HG03097 (cell line): ENCODE measurements around the gene ALKBH1.
"Not testable (repeated sequence)": the region's sequence is repeated elsewhere in the genome, so short reads cannot be mapped to it uniquely, and the experiment has no call there.

Experiments
- ATAC-seq: cut with Tn5 transposase; IDR thresholded peaks from one replicate; pipeline ENCODE4 v1.9.1; 2021; ENCODE audit not compliant: unreplicated experiment, low FRiP score

Gene ALKBH1

DNA sequence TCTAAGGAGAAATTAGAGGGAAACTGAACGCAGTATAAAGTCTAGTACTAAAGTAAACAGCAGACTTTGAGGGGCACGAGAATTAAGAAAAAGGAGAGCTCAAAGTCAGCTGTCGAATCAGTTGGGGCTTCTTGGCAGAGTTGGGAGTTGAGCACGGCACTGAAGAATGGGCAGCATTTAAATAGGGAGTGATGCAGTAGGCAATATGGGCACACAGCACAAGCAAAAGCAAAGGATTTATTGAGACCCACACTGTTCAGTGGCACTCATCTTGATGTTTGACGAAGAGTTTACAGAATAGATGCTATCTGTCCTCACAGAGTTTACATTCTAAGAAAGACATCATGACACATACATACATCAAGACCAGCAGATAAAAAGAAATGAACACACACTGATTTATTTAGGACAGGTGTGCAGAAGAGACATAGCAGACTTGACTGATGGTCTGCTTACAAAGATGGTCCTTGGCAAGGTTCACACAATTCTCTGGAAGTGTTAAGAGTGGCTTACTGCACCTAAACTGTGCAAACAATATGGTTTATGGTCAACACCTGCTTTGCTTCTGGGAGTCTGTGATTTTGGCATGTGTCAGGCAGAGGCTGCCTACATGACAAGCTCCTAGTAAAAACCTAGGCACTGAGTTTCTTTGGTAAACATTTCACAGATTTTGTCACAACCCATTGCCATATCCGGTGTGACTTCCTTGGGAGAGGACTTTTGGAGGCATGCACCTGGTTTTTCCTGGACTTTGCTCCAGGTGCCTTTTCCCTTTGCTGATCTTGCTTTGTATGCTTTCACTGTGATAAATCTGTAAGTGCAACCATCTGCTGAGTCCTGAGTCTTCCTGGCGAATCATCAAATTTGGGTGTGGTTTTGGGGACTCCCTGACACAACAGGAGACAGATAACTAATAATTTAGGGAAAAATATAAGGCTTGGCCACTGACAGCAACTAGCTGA lies 26.3 kb downstream of the ALKBH1 start:
- ATAC-seq, result no peak

DNA sequence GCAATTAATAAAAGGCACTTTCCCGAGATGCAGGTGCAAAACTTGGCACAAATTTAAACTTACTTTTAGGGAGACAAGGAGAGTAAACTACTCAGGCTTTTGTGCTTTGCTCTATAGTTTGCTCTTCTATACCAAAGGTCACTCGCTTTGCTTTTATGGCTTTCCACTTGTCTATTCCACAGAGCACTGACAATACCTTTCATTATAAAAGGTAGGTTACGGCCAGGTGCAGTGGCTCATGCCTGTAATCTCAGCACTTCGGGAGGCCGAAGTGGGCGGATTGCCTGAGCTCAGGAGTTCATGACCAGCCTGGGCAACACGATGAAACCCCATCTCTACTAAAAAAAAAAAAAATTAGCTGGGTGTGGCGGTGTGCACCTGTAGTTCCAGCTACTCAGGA lies 32.9 kb downstream of the ALKBH1 start:
- no peak for ATAC-seq

DNA sequence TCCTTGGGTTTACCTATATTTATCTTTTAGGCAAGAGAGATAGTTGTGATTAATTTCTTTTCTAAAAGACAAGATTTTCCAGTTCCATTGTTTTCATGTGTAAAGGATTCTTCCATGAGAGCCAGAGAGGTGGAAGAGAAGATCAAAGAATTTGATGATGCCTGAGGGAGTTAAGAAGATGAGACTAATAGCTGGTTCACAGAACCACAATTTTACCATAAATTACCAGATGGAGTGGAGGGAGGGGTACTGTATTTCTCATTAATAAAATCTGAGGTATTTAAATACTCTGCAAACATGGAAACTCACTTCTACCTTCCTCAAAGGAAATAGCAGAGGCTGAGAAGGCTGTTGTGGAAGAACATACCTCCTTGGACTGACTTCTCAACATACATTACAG lies 34.6 kb downstream of the ALKBH1 start:
- ATAC-seq, result no peak

DNA sequence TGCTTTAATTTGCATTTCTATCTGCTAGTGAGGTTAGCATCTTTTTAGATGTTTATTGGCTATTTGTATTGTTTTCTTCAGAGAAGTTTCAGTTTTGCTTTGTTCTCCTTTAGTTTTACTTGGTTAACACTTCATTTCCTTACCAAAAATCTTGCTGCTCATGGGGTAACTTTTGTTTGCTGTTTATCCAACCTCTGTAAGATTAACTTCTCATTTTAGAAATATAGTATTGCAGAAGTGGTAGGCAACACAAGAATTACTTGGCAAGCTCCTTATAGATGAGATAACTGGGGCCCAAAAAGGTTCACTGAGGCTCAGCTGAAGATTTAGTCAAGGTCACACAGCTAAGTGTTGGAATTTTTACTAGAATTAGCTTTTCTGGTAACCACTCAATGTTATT lies 40.5 kb downstream of the ALKBH1 start:
- no peak for ATAC-seq

DNA sequence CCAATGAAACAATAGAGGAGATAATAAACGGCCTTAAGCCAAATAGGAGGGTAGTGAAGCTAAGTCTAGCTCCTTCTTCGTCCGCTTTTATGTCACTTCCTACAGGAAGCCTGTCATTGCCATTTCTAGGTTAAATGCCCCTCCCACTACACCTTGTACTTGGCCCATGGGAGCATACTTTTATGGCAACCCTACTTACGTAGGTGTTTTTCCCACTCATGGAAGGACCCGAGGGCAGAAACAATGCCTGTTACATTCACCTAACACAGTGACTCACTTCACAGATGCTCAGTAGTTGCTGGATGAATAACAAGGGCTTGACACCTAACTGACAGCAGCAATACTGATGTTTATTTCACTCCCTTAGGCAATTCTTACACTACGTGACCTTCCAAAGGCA lies 44.5 kb downstream of the ALKBH1 start:
- ATAC-seq, result no peak

DNA sequence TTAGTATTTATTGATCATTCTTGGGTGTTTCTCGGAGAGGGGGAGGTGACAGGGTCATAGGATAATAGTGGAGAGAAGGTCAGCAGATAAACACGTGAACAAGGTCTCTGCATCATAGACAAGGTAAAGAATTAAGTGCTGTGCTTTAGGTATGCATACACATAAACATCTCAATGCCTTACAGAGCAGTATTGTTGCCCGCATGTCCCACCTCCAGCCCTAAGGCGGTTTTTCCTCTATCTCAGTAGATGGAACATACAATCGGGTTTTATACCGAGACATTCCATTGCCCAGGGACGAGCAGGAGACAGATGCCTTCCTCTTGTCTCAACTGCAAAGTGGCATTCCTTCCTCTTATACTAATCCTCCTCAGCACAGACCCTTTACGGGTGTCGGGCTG lies 46.3 kb downstream of the ALKBH1 start:
- ATAC-seq, result not testable (repeated sequence)

DNA sequence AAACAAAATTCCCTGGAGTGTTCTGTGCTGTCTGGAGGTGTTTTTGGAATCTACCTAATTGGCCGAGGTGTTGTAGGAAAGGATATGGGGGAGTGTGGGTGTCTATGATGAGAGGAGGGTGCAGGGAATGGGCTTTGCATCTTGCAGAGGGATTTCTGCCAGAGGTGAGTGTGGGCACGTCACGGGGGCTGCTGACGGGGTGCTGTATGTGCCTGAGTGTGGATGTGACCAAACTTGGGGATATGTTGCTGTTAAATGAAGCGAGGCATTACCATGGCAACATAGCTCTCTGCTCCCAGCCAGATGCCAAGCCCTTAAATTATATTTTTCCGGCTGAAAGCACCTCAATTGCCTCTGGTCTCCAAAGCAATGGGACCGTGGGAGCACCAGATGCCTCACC lies 47.1 kb downstream of the ALKBH1 start:
- ATAC-seq, result no peak

DNA sequence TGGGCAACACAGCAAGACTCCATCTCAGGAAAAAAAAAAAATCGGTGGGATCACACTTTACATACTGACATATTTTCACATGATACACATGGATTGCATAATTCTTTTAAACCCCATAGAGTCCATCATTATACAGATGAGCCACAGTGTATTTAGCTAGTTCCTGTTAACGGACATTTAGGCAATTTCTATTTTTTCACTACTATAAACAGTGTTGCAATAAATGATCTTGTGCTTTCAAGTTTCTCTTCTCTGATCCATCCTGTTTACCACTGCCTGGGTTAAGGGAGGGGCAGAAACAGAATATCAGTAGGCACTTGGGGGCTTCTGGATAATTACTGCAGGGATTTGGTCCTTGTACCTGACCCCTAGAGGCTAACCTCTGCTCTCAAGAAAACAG lies 48.0 kb downstream of the ALKBH1 start:
- no peak for ATAC-seq

DNA sequence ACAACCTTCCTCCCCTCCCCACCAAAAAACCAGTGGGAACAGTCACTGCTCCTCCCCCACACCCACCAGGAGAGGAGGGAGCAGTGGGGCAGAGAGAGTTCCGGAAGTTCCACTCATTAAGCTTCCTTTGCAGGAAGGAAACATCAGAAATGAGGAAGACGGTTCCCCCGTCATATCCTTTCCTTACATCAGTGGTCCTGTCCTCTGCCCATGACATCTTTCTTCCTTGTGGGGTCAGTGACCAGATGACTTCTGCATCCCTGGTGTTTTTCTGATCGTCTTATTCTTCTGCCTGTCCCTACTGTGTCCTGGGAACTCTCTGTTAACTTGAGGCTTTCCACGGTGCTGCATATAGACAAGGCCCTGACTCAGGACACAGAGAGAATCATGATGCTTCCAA lies 50.5 kb downstream of the ALKBH1 start:
- no peak for ATAC-seq

DNA sequence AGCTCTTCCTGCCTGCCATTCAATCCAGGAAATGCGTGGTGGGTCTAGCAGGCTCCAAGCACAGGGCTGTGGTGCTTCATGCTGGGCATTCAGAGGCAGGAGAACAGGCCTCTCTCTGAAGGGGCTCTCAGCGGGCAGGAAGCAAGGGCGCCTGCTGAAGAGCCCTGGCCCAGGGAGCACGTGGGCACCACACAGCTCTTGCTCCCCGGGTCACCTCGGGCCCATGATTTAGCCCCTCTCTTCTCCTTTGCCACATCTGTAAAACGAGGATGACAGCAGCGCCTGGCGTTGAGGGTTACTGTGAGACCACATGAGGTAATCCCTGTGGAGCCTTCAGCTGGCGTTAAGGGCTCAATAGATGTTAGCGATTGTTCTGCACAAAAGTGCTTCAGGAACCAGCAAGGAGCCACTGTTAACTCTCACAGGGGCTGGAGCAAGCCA lies 53.8 kb downstream of the ALKBH1 start:
- no peak for ATAC-seq

DNA sequence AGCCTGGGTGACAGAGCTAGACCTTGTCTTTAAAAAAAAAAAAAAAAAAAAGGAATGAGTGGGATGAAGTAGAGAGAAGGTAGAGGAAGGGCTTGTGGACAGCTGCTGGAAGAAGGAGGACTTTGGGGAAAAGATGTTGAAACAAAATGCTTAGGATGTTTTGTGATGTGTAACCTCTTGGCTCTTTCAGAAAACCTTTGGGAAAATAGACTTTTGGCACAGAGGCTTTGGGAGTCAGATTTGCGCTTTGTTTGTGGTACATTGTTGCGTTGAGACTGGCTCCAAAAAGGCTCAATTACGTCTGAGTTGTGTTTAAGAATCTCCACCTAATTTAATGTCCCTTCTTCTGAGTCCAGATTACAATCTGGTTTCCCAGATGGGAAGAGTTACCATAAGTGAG lies 58.5 kb downstream of the ALKBH1 start:
- no peak for ATAC-seq

DNA sequence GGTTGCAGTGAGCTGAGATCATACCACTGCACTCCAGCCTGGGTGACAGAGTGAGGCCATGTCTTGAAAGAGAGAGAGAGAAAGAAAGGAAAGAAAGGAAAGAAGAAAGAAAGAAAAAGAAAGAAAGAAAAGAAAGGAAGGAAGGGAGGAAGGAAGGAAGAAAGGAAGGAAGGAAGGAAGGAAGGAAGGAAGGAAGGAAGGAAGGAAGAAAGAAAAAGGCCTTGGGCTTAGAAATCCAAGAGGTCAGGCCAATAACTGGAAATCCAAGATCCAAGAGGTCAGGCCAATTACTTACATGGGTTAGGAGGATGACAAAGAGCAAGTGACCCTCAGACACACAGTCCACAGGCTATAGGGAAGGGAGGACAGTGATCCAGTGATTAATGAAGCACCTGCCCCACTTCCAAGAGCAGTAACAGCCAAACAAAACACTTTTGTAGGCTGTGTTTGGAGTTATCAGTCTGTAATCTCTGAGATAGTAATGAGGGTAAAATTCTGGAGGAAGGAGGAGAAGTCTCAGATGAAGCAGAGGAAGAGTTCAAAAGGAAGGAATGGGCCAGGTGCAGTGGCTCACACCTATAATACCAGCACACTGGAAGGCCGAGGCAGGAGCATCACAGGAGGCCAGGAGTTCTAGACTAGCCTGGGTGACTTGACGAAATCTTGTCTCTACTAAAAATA lies 59.2 kb downstream of the ALKBH1 start:
- ATAC-seq, result no peak

DNA sequence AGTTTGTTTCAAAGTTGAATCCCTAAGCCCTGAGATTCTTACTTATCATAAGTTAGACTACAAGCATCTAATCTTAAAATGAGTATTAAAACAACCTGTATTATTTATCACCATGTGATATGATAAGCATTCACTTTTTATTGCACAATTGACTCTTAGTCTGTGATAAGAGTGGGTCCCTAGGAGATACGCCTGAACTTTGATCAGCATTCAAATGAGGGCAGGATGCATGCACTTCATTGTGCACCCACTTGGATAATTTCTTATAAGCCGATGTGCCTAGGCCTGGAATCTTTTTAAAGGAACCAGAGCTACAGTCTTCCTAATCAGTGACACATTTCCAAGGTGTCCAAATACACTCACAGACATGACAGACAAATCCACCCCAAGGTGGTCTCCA lies 60.0 kb downstream of the ALKBH1 start:
- no peak for ATAC-seq

DNA sequence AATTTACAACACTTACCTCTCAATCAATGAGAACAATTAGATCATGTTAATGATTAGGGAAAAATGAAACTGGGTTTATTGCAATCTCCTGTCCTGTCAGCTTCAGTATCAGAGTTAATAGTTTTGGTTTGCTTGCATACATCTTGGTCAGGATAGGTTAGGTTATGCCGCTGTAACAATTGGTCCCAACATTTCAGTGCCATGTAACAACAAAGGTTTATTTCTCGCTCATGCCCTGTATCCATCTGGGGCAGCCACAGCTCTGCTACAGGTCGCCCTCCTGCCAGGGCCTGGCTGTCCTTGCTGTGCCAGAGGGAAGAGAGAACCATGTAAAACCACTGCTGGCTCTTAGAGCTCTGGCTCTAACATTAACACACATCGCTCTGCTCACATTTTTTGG lies 60.9 kb downstream of the ALKBH1 start:
- ATAC-seq, result no peak

DNA sequence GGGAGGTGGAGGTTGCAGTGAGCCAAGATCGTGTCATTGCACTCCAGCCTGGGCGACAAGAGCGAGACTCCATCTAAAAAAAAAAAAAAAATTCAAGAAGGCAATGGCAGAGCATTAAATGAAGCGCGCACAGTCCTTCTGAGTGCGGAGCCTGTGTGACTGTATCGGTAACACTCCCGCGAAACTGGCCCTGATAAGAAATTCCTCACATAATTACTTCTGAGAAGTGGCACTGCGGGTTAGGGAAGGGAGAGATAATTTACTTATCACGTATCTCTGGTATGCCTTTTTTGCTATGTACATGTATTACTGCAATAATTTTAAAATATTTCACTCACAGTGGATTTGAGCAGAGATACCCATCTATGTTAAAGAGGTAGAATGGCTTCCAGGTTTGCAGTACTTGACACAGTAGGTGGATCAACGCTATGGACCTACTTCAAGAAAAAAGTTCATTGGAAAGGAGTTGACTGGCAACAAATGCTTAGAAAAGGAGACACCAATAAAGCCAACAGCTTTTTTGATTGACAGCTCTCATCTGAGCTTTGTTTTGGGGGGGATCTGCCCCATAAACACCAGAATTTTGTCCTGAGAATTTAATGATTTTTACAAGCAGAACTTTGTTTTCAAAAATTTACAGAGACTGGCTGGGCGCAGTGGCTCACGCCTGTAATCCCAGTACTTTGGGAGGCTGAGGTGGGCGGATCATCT lies 62.1 kb downstream of the ALKBH1 start:
- no peak for ATAC-seq

DNA sequence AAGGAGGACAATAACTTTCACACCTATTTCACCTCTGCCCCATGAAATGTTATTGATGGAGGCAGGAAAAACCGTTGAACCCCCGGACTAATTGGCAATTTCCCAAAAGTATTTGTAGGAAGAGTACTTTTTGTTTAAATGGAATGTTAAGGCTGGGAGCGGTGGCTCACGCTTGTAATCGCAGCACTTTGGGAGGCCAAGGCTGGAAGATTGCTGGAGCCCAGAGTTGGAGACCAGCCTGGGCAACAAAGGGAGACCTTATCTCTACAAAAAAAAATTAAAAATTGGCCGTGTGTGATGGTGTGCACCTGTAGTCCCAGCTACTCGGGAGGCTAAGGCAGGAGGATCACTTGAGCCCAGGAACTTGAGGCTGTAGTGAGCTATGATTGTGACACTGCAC lies 65.4 kb downstream of the ALKBH1 start:
- ATAC-seq, result no peak

DNA sequence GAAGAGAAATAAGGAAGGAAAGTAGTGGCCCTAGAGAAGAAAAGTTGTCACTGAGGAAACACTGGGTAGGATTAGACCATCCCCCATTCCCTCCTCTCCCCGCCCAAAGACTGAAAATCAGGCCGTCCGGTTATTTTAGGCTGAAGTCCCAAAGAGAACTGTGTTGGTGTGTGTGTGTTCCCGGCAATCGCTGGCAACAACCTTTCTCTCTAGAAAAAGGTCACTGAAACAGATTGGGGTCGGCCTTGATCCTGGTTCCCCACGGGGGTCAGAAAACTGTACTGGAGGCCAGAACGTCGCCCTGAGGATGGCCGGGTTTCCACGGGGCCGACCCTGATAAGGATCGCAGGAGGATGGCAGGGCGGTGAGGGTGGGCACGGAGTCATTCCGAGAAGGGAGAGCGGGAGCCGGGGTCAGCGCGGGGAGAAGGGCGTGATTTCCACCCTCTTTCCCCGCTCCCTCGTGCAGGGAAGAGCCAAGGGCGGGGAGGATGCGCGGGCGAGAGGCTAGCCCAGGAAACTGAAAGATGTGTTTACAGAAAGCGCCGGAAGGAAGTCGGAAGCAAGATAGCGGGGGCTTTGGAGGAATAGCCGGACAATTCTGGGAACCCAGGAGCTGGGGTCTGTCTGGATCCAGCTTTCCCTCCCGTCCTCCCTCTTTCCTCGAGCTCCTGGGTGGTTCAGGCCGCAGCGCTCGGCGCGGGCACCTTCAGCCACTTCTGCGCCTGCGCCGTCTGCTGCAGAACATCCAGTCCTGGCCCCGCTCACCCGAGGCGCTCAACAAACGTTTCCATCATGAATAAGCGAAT lies 66.1 kb downstream of the ALKBH1 start:
- no peak for ATAC-seq

DNA sequence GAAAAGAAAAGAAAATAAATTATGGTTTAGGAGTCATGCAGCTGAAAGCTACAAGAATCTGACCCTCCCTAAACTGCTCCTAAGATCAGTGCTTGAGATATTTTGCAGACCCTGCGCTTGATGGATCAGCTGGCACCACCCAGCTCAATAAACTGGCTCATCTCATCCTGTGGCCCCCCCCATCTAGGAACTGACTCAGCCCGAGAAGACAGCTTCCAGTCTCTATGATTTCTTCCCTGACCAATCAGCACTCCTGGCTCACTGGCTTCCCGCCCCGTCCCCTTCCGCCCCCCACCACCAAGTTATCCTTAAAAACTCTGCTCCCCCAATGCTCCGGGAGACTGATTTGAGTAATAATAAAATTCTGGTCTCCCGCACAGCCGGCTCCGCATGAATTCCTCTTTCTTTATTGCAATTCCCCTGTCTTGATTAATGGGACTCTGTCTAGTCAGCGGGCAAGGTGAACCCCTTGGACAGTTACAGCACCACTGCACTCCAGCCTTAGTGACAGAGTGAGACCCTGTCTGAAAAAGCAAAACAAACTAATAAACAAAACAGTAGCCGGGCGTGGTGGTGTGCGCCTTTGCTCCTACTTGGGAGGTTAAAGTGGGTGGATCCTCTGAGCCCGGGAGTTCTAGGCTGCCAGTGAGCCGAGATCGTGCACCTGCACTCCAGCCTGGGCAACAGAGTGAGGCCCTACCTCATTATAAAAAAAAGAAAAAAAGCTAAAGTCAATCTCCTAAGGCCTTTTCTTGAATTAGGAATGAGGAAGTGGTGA lies 66.9 kb downstream of the ALKBH1 start:
- no peak for ATAC-seq

DNA sequence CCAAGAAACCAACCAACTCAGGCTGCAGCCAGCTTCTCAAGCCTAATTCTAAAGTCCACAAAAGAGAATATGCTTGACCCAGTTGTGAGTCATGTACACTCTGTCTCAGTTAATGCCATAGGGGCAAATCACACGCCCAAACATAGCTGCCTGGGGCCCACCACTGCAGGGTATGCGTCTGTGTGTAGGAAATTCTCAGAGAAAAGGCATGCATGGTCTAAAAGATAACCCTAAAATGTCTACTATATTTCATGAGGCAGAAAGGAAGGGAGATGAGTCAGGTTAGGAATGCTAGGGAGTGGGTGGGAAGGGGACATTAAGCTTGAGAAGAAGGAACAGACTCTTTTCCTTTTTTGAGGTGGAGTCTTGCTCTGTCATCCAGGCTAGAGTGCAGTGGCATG lies 69.1 kb downstream of the ALKBH1 start:
- ATAC-seq, result no peak

DNA sequence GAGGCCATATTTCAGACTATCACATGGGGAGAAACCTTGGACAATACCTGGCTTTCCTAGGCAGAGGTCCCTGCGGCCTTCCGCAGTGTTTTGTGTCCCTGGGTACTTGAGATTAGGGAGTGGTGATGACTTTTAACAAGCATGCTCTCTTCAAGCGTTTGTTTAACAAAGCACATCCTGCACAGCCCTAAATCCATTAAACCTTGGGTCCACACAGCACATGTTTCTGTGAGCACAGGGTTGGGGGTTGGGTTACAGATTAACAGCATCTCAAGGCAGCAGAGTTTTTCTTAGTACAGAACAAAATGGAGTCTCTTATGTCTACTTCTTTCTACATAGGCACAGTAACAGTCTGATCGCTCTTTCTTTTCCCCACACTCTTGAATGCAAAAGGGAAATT lies 72.0 kb downstream of the ALKBH1 start:
- ATAC-seq, result not testable (repeated sequence)
